SK-MEL-5 (cell line): Measurements from ENCODE around the gene SMO. TPM values are rescaled to one million over a fixed set of nuclear protein-coding genes. Genes with fewer than 3 reads are reported as not detected.
"Not testable (repeated sequence)": the region's sequence is repeated elsewhere in the genome, so short reads cannot be mapped to it uniquely, and the experiment has no call there.

Experiments
- DNase-seq: peaks from one replicate; pipeline ENCODE4 v3.0.0-alpha.2; 2016; ENCODE audit warnings: low read depth, low spot score
- in situ Hi-C: cut with HindIII; loops from 2 replicates; pipeline ENCODE4 v1.10.0; 2016; ENCODE audit warnings: low sequenced_read_pairs, high pct_unique_total_duplicates, low pct_unique_long_range_greater_than_20kb
- total RNA-seq: library from RNA; depleted of rRNA; stranded (reverse); fragments of >200 nt; shearing (Covaris generic); gene quantifications from 2 replicates; pipeline ENCODE4 v1.2.3, GENCODE V29; 2014

SMO gene
- total RNA-seq, 1 experiment from 2014 or later = 25.8 TPM

DNA sequence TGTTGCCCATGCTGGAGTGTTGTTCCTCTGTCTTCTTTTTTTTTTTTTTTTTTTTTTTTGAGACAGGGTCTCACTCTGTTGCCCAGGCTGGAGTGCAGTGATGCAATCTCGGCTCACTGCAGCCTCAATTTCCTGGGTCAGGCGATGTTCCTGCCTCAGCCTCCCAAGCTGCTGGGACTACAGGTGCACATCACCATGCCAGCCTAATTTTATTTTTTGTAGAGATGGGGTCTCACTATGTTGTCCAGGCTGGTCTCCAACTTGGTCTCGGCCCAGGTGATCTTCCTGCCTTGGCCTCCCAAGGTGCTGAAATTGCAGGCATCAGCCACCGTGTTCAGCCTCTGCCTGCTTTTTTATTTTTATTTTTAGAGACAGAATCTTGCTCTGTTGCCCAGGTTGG is 30.7 kb downstream of the SMO start:
- DNase-seq, in situ Hi-C loops: not testable (repeated sequence)

GRCh38 chr7:129222064-129222463 is 33.6 kb downstream of the SMO start:
- no peak for DNase-seq
- in situ Hi-C loops = no loop called here

DNA sequence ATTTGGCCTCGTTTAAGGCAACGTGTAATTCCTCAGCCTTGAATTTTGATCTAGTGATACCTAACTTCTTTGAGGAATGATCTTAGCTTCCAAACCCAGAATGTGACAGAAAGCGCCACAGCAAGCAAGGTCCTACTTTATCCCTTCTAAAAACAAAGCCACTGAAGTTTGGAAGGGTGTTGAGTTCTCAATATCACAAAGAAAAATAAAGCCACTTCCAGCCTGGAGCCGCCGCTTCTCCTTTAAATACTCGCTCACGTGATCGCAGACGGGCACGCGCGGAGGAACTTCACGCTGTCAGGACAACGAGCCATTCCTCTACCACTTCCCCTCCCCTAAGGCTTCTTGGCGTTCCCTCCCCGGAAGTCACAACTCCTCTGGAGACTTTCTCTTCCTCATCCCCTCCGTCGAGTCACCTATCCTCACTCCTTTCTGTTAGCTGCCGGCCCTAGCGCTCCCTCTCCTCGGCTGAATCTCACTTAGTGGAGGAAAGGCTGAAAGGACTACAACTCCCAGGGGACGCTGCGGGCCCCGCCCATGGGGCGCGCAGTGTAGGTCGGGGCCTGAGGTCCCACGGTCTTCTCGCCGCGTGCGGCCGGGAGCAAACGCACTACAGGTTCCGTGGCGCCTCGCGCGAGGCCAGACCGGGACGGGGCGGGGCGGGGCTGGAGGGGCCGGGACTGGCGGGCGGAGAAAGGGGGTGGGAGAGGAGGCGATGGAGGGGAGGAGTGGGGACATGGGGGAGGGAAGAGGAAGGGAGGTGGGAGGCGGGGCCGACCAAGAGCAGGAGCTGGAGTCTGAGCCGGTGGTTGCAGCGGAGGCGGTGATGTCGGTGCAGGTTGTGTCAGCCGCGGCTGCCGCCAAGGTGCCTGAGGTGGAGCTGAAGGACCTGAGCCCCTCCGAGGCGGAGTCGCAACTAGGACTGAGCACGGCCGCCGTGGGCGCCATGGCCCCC is 36.1 kb downstream of the SMO start, which contains the start of gene AHCYL2:
Gene AHCYL2 (plus strand): TSS at position 780 of the 955 bp plus-strand sequence.
- peak; percentile 99 for DNase-seq
- in situ Hi-C loops = no loop called here

DNA sequence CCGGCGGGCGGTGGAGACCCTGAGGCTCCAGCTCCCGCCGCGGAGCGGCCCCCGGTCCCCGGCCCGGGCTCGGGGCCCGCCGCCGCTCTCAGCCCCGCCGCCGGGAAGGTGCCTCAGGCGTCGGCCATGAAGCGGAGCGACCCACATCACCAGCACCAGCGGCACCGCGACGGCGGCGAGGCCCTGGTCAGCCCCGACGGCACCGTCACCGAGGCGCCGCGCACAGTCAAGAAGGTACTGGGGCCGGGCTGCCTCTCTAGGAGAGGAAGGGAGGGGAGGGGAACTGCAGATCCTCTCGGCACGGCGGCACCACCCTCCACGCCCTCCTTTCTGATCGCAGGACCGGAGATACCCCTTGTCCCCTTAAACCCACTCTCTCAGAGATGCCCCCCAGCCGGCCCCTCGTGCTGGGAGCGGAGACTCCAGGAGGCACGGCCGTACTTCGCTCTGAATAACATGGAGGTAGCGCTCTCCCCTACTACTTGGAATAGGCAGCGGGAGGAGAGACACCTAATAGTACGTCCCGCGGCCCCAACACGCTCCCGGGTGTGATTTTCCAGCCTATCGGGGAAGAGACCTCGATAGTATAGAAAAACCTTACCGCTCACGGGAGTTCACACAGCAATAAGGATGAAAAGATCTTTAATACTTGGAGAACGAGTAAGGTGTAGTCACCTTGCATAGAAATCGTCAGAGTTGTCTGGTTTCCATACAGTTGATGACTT is 36.9 kb downstream of the SMO start:
- DNase-seq = peak; percentile 53
- in situ Hi-C loops = no loop called here

- in situ Hi-C loops = no loop called here
- peak; percentile 35 for DNase-seq
Observed at GRCh38 chr7:129225931-129226572, 37.6 kb downstream of the SMO start.

DNA sequence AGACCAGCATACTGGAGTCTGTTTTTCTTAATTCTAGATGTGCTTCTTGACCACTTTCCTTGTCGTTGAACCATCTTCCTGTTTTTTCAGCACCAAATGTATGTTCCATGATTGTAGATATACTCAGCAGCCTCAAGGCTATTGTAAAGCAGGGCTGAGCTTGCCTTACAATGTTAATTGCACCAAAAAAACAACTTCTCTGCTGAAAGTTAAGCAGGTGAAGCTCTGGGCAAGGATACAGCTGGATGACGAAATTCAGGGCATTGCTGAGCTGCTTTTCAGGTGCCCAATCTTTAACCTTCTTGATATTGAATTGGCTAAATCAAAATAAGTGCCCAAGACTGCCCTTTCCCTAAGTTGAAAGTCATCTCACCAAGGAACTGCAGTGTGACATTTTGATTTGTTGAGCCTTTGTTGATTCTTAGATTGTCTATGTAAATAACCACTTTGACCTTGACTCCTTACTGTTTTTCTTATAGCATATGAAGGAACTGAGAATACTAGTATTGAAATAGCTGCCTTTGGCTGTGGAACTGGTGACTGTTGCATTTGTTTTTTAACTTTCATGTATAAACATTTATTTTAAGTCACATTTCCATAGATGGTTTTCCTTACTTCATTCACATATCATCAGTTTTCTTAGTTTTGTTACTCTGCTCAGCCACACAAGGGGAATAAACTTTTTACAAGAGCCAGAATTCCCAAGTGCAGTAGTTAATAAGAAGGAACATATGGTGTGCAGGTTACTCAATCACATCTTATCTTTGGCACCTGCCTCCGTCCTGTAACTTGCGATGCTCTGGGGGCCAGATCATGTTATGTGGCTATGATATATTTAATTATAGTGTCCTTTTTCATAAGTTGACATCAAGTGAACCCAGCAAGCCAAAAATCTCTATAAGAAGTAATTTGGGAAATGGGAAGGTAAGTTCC is 39.5 kb downstream of the SMO start:
- in situ Hi-C loops = no loop called here
- DNase-seq = no peak

- in situ Hi-C loops = no loop called here
Observed at GRCh38 chr7:129228633-129229032, 40.2 kb downstream of the SMO start.

GRCh38 chr7:129231666-129232065 is 43.2 kb downstream of the SMO start:
- in situ Hi-C loops = no loop called here
- no peak for DNase-seq

More at GRCh38 chr7:129228633-129229032, 40.2 kb downstream of the SMO start:
- DNase-seq = no peak

- in situ Hi-C loops = no loop called here
- no peak for DNase-seq
Observed at GRCh38 chr7:129238546-129238945, 50.1 kb downstream of the SMO start.

GRCh38 chr7:129240119-129240820 is 51.8 kb downstream of the SMO start:
- in situ Hi-C loops = no loop called here
- no peak for DNase-seq

GRCh38 chr7:129244220-129244619 is 55.8 kb downstream of the SMO start:
- no peak for DNase-seq
- in situ Hi-C loops = no loop called here

DNA sequence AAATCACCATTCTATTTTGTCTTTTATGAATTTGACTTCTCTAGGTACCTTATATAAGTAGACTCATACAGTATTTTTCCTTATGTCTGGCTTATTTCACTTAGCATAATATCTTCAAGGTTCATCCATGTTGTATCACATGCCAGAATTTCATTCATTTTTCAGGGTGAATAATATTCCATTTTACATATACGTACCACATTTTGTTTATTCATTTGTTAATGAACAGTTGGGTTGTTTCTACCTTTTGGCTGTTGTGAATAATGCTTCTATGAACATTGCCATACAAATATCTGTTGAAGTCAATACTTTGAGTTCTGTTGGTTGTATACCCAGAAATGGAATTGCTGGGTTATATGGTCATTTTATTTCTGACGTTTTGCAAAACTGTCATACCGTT is 57.1 kb downstream of the SMO start:
- in situ Hi-C loops = no loop called here

GRCh38 chr7:129247087-129247486 is 58.7 kb downstream of the SMO start:
- no peak for DNase-seq
- in situ Hi-C loops = no loop called here

More for the DNA sequence above, 57.1 kb downstream of the SMO start:
- no peak for DNase-seq

DNA sequence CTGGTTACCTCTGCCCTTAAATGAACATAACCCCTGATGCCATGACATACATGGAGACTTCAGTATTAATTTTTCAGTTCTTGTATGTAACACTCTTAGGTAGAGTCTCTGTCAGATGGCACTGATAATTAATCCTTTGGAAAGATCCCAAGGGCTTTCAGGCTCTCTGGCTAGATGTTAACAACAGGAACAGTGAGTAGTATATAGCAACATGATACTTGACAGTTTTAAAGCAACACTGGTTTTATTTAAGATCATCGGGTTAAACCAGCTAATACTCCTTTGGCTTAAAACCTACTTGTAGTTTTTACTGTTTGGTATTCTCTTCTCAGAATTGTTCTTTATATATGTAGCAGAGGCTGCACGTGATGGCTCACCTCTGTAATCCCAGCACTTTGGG is 63.7 kb downstream of the SMO start:
- no peak for DNase-seq
- in situ Hi-C loops = no loop called here

- in situ Hi-C loops, DNase-seq: not testable (repeated sequence)
Observed at GRCh38 chr7:129252603-129253002, 64.2 kb downstream of the SMO start.

DNA sequence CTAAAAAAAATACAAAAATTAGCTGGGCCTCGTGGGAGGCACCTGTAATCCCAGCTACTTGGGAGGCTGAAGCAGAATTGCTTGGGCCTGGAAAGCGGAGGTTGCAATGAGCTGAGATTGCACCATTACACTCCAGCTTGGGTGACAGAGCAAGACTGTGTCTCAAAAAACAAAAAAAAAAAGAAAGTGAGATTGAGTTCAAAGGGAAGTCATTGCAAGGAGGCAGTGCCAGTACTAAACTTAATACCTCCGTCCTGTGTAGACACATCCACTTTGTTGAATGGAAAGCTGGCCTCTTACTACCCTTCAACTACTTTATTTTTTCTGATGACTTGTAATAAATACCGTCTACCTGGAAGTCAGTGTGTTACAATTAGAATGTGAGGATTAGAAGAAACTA is 67.4 kb downstream of the SMO start:
- in situ Hi-C loops = no loop called here

GRCh38 chr7:129256221-129256620 is 67.8 kb downstream of the SMO start:
- in situ Hi-C loops = no loop called here
- no peak for DNase-seq

More for the DNA sequence above, 67.4 kb downstream of the SMO start:
- no peak for DNase-seq
